Measurements from ENCODE around the gene SLC13A3. TPM values are rescaled to one million over a fixed set of nuclear protein-coding genes. Genes with fewer than 3 reads are reported as not detected.

Gene SLC13A3
- total RNA-seq, 2 donors from 2014 or later = 0.37 to 1.5 TPM

DNA sequence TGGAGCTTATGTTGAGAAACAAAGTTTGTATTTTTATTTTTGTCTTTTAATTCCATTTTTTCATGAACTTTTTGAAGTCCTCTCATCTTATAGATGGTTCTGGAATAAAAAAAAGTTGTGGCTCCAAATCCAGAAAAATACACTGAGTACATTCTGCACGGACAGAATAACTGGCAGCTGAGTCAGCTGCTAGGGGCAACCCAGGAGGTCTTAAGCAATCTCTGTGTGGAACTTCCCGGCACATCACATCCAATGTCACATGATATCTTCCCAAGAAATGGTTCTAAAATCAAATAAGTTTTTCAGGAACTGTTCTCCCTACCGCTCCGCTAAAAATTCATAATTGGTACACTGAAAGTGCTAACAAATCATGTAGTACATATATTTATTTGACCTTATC, 29.8 kb downstream of the SLC13A3 start:
- TF ChIP-seq, protein P1, sequence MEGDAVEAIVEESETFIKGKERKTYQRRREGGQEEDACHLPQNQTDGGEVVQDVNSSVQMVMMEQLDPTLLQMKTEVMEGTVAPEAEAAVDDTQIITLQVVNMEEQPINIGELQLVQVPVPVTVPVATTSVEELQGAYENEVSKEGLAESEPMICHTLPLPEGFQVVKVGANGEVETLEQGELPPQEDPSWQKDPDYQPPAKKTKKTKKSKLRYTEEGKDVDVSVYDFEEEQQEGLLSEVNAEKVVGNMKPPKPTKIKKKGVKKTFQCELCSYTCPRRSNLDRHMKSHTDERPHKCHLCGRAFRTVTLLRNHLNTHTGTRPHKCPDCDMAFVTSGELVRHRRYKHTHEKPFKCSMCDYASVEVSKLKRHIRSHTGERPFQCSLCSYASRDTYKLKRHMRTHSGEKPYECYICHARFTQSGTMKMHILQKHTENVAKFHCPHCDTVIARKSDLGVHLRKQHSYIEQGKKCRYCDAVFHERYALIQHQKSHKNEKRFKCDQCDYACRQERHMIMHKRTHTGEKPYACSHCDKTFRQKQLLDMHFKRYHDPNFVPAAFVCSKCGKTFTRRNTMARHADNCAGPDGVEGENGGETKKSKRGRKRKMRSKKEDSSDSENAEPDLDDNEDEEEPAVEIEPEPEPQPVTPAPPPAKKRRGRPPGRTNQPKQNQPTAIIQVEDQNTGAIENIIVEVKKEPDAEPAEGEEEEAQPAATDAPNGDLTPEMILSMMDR (IDR thresholded peaks at IDR 0.05) = no peak
- Histone ChIP-seq H3K27ac (no peak overlapping the region), H3K4me1 (no peaks in the 10 kb centered on the region), H3K9me3 (peaks cover 0 to 11% of the 10 kb centered on the region in 2 donors), H3K27me3 (no peaks in the 10 kb centered on the region), H3K36me3 (no peaks in the 10 kb centered on the region), H3K4me3 (no peak overlapping the region)
- DNase-seq (ENCODE audit: low spot score) = no peak

DNA sequence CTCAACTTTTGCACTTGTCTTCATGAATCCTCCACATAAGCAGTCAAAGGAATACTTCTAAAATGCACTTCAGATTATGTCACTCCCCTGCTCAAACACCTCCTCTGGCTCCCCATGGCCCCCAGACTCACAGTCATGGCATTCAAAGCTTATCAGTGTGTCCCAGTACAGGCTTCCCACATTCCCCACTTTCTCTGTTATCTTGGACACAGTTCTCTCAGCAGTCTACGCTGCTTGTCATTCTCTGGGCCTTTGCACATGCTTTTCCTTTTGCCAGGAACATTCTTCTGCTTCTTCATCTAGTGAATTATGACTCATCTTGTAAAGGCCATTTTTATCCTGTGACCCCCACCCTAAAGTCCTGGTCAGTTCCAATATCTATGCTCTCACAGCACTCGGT, 31.8 kb downstream of the SLC13A3 start:
- Histone ChIP-seq H3K27ac (no peak overlapping the region), H3K9me3 (peaks cover 0 to 5% of the 10 kb centered on the region in 2 donors), H3K36me3 (no peaks in the 10 kb centered on the region), H3K27me3 (no peaks in the 10 kb centered on the region), H3K4me1 (no peaks in the 10 kb centered on the region), H3K4me3 (no peak overlapping the region)
- DNase-seq (ENCODE audit: low spot score) = no peak
- TF ChIP-seq, protein P1 (IDR thresholded peaks at IDR 0.05) = no peak

DNA sequence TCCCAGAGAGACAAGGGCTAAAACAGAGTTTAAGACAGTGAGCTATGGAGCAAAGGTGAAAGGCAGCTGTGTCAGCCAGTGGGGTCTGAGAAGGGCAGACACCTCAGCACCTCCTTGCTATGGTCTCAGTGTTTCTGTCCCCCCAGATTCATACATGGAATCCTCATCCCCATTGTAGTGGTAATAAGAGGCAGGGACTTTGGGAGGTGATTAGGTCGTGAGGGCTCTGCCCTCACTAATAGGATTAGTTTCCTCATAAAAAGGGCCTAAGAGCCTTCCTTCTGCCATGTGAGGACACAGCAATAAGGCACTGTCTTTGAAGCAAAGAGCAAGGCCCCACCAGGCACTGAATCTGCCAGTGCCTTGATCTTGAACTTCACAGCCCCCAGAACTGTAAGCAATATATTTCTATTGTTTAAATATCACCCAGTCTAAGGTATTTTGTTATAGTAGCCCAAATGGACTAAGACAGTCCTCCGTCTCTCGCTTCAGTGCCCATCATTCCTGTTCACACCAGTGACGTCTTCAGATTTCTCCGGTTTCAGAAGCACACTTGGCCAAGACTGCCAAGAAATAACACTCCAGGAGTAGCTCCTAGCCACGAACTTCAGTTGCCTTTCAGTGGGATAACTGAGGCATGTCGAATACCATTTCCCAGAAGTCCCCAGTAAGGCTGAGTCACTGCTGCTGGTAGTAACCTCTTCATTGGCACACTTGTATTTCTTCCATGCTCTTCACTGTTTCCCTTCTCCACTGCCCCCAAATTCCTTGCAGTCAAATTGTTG, 32.8 kb downstream of the SLC13A3 start:
- H3K27me3 ChIP-seq = no peaks in the 10 kb centered on the region
- H3K4me1 ChIP-seq = no peaks in the 10 kb centered on the region
- TF ChIP-seq, protein P1 (IDR thresholded peaks at IDR 0.05) = no peak
- H3K9me3 ChIP-seq = no peaks in the 10 kb centered on the region
- H3K36me3 ChIP-seq = no peaks in the 10 kb centered on the region
- no peak overlapping the region for H3K4me3 ChIP-seq
- no peak overlapping the region for H3K27ac ChIP-seq
- no peak for DNase-seq (ENCODE audit: low spot score)

DNA sequence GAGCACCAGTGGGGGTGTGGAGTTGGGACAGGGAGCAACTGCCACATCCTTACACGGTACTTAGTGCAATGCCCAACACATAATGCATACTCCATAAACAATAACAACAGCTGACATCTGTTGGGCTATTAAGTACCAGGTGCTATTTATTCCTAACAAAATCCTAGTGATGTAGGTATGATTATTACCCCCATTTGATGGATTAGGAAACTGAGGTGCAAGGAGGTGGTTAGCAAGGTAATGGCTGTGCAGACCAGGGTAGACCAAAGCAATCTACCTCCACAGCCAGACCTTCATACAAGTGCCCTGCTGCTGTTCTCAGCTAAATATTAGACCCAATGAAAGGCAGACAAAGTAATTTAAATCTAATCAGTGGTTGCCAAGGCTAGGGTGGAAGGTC, 36.8 kb downstream of the SLC13A3 start:
- no peaks in the 10 kb centered on the region for H3K36me3 ChIP-seq
- no peak for DNase-seq (ENCODE audit: low spot score)
- no peaks in the 10 kb centered on the region for H3K4me1 ChIP-seq
- no peak overlapping the region for H3K4me3 ChIP-seq
- H3K27ac ChIP-seq = no peak overlapping the region
- no peaks in the 10 kb centered on the region for H3K27me3 ChIP-seq
- no peaks in the 10 kb centered on the region for H3K9me3 ChIP-seq
- TF ChIP-seq, protein P1 (IDR thresholded peaks at IDR 0.05) = no peak

DNA sequence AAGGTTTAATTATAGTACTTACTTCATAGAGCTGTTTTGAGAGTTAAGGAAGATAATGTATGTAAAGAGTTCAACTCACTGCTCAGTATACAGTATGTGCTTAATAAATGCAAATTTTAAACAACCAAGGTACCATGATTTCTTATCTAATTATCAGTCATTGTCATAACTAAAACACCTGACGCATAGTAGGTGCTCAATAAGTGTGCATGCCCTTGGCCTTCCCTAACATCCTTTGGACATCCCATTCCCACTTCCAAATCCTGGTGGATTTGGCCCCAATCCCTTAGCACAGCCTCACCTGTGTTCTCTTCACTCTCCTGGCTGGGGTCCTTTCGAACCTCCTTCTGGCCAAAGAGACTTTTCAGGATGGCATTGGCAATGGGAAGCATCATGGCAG, 41.1 kb downstream of the SLC13A3 start:
- H3K4me3 ChIP-seq = no peak overlapping the region
- no peak for DNase-seq (ENCODE audit: low spot score)
- no peaks in the 10 kb centered on the region for H3K27me3 ChIP-seq
- no peaks in the 10 kb centered on the region for H3K9me3 ChIP-seq
- no peak overlapping the region for H3K27ac ChIP-seq
- TF ChIP-seq, protein P1 (IDR thresholded peaks at IDR 0.05) = no peak
- H3K36me3 ChIP-seq = no peaks in the 10 kb centered on the region
- H3K4me1 ChIP-seq = no peaks in the 10 kb centered on the region

DNA sequence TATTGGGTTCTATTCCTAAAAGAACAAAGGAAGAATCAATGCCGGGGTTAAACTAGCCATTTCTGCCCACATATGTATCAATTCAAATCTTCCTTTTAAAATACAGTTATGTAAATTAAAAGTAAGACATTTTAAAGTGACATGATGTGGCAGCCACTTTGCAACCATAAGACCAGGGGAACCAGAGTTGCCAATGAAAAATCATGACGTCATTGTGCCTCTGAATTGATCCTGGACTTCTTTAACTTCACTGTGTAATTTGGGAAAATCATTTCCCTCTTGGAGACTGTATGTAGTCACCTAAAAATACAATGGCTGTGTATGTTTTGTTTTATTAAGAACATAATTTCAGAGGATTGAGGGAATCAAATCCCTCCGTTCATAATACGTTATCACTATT, 42.2 kb downstream of the SLC13A3 start:
- TF ChIP-seq, protein P1 (IDR thresholded peaks at IDR 0.05) = no peak
- Histone ChIP-seq H3K4me1 (no peaks in the 10 kb centered on the region), H3K4me3 (no peak overlapping the region), H3K27ac (no peak overlapping the region), H3K36me3 (no peaks in the 10 kb centered on the region), H3K27me3 (no peaks in the 10 kb centered on the region), H3K9me3 (no peaks in the 10 kb centered on the region)
- no peak for DNase-seq (ENCODE audit: low spot score)
